HFF-Myc (cell line): Measurements from ENCODE around the gene SHISA7.

ENCODE experiments used
- DNase-seq: peaks from one replicate; pipeline ENCODE4 v3.0.0-alpha.2; 2011; ENCODE audit warnings: low read depth; ENCODE audit errors: extremely low read depth
- H3K4me3 ChIP-seq: replicated peaks from 2 replicates; pipeline ENCODE4 v1.5.1; 2011; ENCODE audit warnings: low read depth, mild to moderate bottlenecking, control low read depth, low read length
- TF ChIP-seq, protein P1 (sequence below): IDR thresholded peaks from 2 replicates; pipeline ENCODE4 v1.5.1; 2012; ENCODE audit warnings: mild to moderate bottlenecking, low read depth, low read length, control low read depth; ENCODE audit errors: missing control alignments

SHISA7 gene

GRCh38 chr19:55443045-55443823, at the start of gene SHISA7:
SHISA7 (minus strand) TSS chr19:55443300; CDS start chr19:55442863, 437 bp downstream.
- no peak for DNase-seq
- H3K4me3 ChIP-seq, result no peak within 1 kb of the TSS
- TF ChIP-seq, protein P1, sequence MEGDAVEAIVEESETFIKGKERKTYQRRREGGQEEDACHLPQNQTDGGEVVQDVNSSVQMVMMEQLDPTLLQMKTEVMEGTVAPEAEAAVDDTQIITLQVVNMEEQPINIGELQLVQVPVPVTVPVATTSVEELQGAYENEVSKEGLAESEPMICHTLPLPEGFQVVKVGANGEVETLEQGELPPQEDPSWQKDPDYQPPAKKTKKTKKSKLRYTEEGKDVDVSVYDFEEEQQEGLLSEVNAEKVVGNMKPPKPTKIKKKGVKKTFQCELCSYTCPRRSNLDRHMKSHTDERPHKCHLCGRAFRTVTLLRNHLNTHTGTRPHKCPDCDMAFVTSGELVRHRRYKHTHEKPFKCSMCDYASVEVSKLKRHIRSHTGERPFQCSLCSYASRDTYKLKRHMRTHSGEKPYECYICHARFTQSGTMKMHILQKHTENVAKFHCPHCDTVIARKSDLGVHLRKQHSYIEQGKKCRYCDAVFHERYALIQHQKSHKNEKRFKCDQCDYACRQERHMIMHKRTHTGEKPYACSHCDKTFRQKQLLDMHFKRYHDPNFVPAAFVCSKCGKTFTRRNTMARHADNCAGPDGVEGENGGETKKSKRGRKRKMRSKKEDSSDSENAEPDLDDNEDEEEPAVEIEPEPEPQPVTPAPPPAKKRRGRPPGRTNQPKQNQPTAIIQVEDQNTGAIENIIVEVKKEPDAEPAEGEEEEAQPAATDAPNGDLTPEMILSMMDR, result no peak

DNA sequence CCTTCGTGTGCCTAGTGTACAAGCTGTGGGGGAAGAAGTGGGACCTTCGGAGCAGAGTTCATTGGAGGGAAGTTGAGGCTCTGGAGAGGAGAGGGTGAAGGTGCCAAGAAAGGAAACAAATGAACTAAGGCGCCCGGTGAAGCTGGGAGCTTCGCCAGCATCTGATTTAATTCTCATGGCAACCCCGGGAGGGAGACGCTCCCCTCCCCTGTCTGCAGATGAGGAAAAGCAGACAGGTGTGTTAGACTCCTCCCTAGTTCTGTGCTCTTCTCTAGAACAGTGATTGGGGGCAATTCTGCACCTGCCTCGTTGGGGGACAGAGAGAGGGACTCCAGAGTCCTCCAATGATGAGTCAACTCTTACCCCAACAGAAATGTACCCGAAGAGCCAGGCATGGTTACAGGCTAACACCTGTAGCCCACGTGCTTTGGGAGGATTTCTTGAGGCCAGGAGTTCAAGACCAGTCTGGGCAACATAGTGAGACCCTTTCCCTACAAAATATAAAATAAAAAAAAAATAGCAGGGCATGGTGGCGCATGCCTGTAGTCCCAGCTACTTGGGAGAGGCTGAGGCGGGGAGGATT, 49.4 kb upstream of the SHISA7 start:
- no peak for DNase-seq
- TF ChIP-seq, protein P1, result no peak

GRCh38 chr19:55491546-55492360, 48.7 kb upstream of the SHISA7 start:
- H3K4me3 ChIP-seq, result no peak overlapping the region
- no peak for DNase-seq
- TF ChIP-seq, protein P1, result no peak

More for the DNA sequence above, 49.4 kb upstream of the SHISA7 start:
- H3K4me3 ChIP-seq, result no peak overlapping the region

DNA sequence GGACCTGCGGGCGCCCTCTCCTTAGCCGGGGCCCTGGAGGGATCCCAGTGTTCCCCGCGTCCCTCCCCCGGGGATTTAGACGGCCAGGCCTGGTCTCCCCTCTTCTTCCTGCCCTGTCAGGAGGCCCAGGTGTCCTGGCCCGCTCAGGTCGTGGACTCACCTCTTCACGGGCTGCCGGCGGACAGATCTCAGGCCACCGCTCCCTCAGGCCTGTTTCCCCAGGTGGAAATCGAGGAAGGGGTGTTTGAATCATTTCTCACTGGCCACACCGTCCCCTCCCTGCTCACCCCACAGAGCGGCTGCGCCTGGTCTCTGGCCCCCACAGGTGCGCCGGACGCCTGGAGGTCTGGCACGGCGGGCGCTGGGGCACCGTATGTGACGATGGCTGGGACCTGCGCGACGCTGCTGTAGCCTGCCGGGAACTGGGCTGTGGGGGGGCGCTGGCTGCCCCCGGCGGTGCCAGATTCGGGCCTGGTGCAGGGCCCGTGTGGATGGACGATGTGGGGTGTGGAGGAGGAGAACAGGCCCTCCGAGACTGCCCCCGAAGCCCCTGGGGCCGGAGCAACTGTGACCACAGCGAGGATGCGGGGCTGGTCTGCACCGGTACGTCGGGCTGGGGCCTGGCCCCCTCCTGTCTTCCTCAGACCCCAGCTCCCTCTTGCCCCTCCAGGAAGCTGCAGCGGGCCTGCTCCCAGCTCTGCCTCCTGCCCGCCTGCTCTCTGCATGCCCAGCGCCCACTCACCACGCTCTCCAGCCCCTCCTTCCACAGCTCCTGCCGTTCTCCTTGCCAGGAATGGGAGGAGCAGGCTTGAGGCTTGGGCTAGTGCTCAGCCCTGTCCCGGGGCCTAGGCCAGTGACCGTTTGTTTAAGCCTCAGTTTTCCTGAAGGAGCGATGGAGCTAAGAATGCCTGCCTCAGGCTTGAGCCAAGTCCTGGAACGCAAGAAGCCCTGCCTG, 47.7 kb upstream of the SHISA7 start:
- no peak for DNase-seq
- H3K4me3 ChIP-seq, result no peak overlapping the region
- TF ChIP-seq, protein P1, result no peak

GRCh38 chr19:55489711-55490477, 46.8 kb upstream of the SHISA7 start:
- no peak overlapping the region for H3K4me3 ChIP-seq
- DNase-seq, result no peak
- TF ChIP-seq, protein P1, result no peak
